Spinal cord (tissue), 10 donors: ENCODE results near the gene CNR2. TPM values are rescaled to one million over a fixed set of nuclear protein-coding genes. Genes with fewer than 3 reads are reported as not detected.

Experiments used
- DNase-seq, 6 donors: peaks; one replicate each; pipeline versions ENCODE4 v3.0.0 to v3.0.0-alpha.2; 2013 to 2015; ENCODE audit warnings: low spot score in 6 of 6, low read depth in 4 of 6
- H3K27ac ChIP-seq: one replicate; pipeline ENCODE4 v1.5.1; 2013; ENCODE audit warnings: low read depth, low read length, control low read depth
- H3K27me3 ChIP-seq: one replicate; pipeline ENCODE4 v1.6.1; 2013; ENCODE audit warnings: low read length; ENCODE audit not compliant: control insufficient read depth, insufficient read depth
- H3K36me3 ChIP-seq: one replicate; pipeline ENCODE4 v1.6.1; 2013; ENCODE audit warnings: low read length; ENCODE audit not compliant: control insufficient read depth, insufficient read depth
- H3K4me1 ChIP-seq: one replicate; pipeline ENCODE4 v1.6.1; 2013; ENCODE audit warnings: low read length; ENCODE audit not compliant: control insufficient read depth, insufficient read depth
- H3K4me3 ChIP-seq: one replicate; pipeline ENCODE4 v1.5.1; 2013; ENCODE audit warnings: low read depth, low read length, control low read depth
- H3K9me3 ChIP-seq: one replicate; pipeline ENCODE4 v1.6.1; 2013; ENCODE audit warnings: low read length; ENCODE audit not compliant: control insufficient read depth, insufficient read depth
- WGBS: methylation state at CpG from one replicate; pipeline ENCODE4 v1.1.5; 2013; ENCODE audit warnings: missing lambda C conversion rate; ENCODE audit not compliant: insufficient coverage; 5-methylcytosine and 5-hydroxymethylcytosine counted together
- polyA plus RNA-seq, 2 donors: library from polyadenylated mRNA; unstranded; fragments of 120-200 nt; gene quantifications; one replicate each; pipeline ENCODE4 v1.2.1, GENCODE V29; 2013; ENCODE audit not compliant: insufficient read length in 2 of 2
- total RNA-seq, 2 donors: library from RNA; depleted of rRNA in 1 of 2; stranded (reverse); fragments of 120-200 nt in 1 of 2; fragments of >200 nt in 1 of 2; gene quantifications; one replicate each; pipeline versions ENCODE4 v1.2.3 to v1.2.4, GENCODE V29; 2013 to 2014
- donor health status: healthy.

Gene CNR2
- total and polyA plus RNA-seq, 4 donors = 0.05 to 0.10 (median 0.07) TPM

DNA sequence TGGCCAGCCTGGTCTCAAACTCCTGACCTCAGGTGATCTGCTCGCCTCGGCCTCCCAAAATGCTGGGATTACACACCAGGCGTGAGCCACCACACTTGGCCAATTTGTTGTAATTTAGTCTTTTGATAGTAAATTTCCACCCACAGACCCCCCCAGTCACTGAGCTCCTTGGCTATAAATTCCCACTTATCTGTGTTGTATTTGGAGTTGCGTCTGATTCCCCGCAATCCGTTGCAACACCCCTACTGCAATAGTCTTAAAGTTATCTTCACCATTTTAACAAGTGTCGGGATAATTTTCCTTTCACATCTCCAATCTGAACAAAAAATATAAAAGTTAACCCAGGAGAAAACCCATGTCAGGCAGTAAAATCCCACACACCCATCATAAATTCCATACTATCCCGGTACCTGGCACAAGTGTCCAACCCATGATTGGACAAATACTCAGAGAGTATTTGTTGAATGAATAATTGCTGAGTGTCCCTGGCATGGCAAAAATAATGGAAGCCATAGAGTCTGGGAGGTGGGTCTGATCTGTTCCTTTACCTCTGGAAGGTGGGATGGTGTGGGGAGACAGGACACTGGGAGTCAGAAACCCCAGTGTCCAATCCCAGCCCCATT, 9.3 kb upstream of the CNR2 start:
- Histone ChIP-seq H3K9me3 (no peaks in the 10 kb centered on the region), H3K36me3 (no peaks in the 10 kb centered on the region), H3K27ac (no peak overlapping the region), H3K4me1 (peaks cover 3% of the 10 kb centered on the region), H3K27me3 (no peaks in the 10 kb centered on the region), H3K4me3 (no peak overlapping the region)
- DNase-seq = no peak
- 84% methylated on average over 5 of the region's 8 CpGs for WGBS

DNA sequence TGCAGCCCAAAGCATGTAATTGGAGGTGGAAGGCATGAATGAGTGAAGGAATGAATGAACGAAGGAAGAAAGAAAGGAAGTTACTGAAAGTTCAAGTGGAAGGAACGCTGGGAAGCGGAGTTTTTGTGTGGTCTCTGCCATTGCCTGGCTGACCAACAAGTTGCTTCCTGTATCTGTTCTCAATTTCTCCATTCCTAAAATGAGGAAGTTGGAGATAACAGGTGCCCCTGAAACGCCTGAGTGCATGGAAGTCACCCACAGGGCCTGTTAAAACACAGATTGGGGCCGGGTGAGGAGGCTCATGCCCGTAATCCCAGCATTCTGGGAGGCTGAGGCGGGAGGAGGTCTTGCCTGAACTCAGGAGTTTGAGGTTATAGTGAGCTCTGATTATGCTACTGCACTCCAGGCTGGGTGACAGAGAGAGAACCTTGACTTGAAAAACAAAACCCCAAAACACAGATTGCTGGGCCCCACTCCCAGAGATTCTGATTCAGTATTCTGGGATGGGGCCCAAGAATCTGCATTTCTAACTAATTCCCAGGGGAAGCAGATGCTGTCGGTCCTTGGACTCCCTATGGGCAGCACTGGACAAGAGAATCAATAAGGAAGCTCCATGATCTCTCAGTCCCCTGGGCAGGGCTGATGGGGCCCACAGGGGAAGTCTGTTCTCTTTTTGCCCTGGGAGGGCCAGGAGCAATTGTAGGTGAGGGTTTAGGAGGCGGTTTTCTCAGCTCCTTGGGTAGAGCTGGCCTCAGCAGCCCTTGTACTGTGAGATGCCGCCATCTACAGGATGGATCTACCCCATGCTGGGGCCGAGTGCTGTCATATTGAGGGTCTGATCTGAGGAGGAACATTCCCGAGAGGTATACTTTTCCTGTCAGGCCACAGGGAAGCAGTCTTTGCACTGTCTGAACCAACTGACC, 3.3 kb upstream of the CNR2 start:
- H3K27ac ChIP-seq = no peak overlapping the region
- H3K36me3 ChIP-seq = no peaks in the 10 kb centered on the region
- peak in 4 of 6 donors; percentile 28 to 77 (median 48) for DNase-seq
- H3K4me3 ChIP-seq = no peak overlapping the region
- H3K27me3 ChIP-seq = no peaks in the 10 kb centered on the region
- no peaks in the 10 kb centered on the region for H3K9me3 ChIP-seq
- peaks cover 5% of the 10 kb centered on the region for H3K4me1 ChIP-seq
- 45% methylated on average over 9 of the region's 12 CpGs for WGBS

DNA sequence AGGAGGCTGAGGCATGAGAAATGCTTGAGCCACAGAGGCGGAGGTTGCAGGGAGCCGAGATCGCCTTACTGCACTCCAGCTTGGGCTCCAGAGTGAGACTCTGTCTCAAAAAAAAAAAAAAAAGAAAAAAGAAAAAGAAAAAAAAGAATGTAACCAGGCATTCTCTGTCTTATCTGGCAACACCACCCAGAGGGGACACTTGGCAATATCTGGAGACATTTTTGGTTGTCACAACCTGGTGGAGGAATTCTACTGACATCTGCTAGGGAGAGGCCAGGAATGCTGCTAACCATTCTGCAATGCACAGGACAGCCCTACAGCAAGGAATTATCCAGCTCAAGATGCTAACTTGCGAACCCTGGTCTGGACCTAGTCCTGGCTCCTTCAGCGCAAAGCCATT, 2.3 kb upstream of the CNR2 start:
- Histone ChIP-seq H3K27me3 (no peaks in the 10 kb centered on the region), H3K36me3 (no peaks in the 10 kb centered on the region), H3K4me3 (no peak overlapping the region), H3K27ac (no peak overlapping the region), H3K4me1 (peaks cover 5% of the 10 kb centered on the region), H3K9me3 (no peaks in the 10 kb centered on the region)
- no peak for DNase-seq
- 98% methylated on average over 5 of the region's 5 CpGs for WGBS

DNA sequence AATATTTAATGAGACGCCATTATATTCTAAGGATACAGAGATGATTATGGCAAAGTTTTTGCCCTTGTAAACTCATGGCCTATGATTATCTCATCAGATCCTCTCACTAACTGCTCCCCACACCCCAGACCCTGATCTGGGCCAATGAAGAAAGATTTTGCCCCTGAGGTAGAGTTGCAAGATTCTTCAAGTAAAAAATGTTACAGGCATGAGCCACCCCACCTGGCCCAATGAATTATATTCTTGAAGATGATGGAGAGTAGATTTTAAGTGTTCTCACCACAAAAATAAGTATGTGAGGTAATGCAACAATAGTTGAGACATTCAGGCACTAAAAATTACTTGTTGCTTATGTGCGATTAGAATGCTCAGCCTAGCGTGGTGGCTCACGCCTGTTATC, 1.8 kb upstream of the CNR2 start:
- Histone ChIP-seq H3K4me1 (peaks cover 4% of the 10 kb centered on the region), H3K4me3 (no peak overlapping the region), H3K9me3 (no peaks in the 10 kb centered on the region), H3K27me3 (peaks cover 2% of the 10 kb centered on the region), H3K36me3 (no peaks in the 10 kb centered on the region), H3K27ac (no peak overlapping the region)
- WGBS = 87% methylated on average over 3 of the region's 4 CpGs
- no peak for DNase-seq

DNA sequence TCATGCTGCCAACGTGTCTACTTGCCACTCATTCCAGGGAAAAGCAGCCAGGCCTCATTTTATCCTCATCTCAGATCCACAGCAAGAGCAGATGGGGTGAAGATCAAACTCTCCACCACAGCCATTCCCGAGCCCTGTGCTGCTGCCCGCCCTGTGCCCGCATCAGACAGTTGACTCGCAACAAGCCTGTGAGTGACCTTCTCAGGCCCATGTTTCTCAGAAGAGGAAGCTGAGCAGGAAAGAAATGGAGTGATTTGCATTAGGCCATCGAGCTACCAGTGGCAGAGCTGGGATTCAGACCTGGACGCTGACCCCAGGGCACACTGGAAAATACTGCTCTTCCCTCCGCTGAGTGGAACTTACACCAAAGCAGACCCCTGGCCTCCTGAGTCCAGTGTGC, 1.2 kb downstream of the CNR2 start:
- DNase-seq = no peak
- no peak overlapping the region for H3K4me3 ChIP-seq
- H3K4me1 ChIP-seq = peaks cover 2% of the 10 kb centered on the region
- H3K36me3 ChIP-seq = no peaks in the 10 kb centered on the region
- WGBS = 77% methylated on average over 7 of the region's 8 CpGs
- H3K9me3 ChIP-seq = no peaks in the 10 kb centered on the region
- peaks cover 6% of the 10 kb centered on the region for H3K27me3 ChIP-seq
- H3K27ac ChIP-seq = no peak overlapping the region

DNA sequence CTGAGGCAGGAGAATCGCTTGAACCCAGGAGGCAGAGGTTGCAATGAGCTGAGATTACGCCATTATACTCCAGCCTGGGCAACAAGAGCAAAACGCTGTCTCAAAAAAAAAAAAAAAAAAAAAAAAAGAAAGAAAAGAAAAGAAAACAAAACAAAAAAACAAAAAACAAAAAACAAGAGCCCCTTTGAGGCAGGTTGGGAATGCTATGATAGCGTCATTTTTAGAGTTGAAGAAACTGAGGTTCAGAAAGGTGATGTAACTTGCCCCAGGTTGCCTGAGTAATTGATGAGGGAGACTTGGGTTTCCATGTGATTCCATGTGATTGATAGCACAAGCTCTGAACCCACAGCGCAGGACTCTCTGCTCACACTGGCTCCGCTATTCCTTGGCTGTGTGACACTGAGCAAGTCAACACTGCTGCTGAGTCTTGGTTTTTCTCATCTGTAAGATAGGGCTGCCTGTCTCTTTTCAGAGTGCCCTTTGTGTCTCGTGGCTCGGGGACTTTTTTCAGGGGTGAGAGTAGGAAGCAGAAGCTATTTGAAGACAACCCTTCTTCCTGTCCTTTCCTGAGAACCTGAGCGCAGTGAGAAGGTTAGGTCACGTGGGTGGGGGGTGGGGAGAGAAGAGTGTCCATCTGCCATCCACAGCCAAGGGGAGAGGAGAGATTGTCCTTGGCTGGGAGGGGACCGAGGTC, 2.5 kb downstream of the CNR2 start:
- H3K4me1 ChIP-seq = no peaks in the 10 kb centered on the region
- WGBS = 80% methylated on average over 5 of the region's 11 CpGs
- no peaks in the 10 kb centered on the region for H3K36me3 ChIP-seq
- DNase-seq = no peak
- no peaks in the 10 kb centered on the region for H3K9me3 ChIP-seq
- H3K27me3 ChIP-seq = peaks cover 8% of the 10 kb centered on the region
- H3K4me3 ChIP-seq = no peak overlapping the region
- no peak overlapping the region for H3K27ac ChIP-seq

DNA sequence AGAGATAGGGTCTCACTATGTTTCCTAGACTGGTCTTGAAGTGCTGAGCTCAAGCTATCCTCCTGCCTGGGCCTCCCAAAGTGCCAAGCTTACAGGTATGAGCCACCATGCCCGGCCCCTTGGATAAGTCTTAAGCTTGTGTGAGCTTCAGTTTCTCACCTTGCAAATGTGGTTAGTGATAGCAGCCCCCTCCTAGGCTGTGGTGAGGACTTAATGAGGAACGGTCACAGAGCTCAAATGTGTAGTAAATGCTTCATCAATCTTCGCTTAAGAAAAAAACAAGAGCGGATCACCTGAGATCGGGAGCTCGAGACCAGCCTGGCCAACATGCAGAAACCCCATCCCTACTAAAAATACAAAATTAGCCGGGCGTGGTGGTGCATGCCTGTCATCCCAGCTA, 3.0 kb downstream of the CNR2 start:
- Histone ChIP-seq H3K4me1 (no peaks in the 10 kb centered on the region), H3K27me3 (peaks cover 11% of the 10 kb centered on the region), H3K4me3 (no peak overlapping the region), H3K36me3 (no peaks in the 10 kb centered on the region), H3K9me3 (no peaks in the 10 kb centered on the region), H3K27ac (no peak overlapping the region)
- no peak for DNase-seq
- no CpG with 5 or more reads among the region's 8 CpGs for WGBS

DNA sequence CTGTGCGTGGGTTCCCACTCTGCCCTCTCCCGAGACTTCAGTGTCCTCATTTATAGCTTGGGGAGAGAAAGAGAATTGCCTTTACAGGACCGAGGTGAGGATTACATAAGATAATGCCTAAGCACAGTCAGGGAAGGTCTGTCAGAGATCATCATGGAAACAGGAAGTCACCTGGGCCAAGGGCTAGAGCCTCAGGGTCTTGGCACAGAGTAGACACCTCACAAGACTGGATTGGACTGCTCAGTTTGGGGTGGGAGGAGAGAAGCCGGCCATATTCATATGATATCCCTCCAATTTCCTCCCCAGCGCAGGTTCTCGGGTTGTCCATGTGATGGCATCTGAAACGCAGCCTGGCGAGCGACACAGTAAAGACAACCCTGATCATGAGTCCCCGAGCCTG, 3.8 kb downstream of the CNR2 start:
- 77% methylated on average over 9 of the region's 10 CpGs for WGBS
- Histone ChIP-seq H3K27me3 (peaks cover 16% of the 10 kb centered on the region), H3K4me3 (no peak overlapping the region), H3K4me1 (no peaks in the 10 kb centered on the region), H3K36me3 (no peaks in the 10 kb centered on the region), H3K27ac (no peak overlapping the region), H3K9me3 (no peaks in the 10 kb centered on the region)
- no peak for DNase-seq

DNA sequence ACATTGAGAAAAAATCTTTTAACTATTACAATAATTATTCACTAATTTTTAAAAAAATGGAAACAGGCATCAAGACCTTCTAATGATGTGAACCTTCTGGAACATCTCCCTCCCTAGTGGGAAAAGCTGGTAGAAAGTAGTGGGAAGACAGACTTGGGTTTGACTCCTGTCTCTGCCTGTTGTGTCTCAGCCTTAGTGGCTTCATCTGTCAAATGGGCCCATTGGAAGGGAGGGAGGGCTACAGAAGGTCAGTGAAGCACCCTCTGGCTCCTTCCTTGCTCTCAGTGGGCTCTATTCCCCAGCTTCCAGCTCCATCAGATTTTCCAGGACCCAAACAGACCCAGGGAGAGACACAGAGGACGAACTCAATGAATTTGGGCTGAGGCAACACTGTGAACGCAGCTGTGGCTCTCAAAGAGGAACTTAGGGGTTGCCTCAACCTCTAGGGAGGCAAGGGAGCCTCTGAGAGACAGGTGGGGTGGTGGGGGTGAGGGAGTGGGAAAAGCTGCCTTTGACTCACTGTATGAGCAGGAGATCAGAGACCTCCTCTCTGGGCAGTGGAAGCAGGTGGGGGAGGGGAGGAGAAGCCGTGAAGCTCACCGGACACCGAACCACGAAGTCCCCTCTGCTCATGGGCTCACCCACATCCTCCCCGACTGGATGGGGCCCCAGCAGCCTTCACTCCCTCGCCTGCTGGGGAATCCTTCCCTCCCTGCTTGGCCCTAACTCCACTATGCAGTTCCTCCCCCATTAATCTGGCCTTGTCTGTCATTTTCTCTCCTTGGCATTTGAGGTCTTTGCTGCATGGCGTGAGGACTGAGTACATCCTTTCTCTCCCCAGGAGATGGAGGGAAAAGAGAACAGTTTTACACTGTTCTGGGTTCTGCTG, 4.5 kb downstream of the CNR2 start:
- H3K4me1 ChIP-seq = no peaks in the 10 kb centered on the region
- WGBS = 43% methylated on average over 6 of the region's 9 CpGs
- peaks cover 23% of the 10 kb centered on the region for H3K27me3 ChIP-seq
- no peak for DNase-seq
- H3K9me3 ChIP-seq = no peaks in the 10 kb centered on the region
- H3K4me3 ChIP-seq = no peak overlapping the region
- no peak overlapping the region for H3K27ac ChIP-seq
- H3K36me3 ChIP-seq = no peaks in the 10 kb centered on the region
